HepG2 (cell line): Measurements from ENCODE around the gene PLSCR3. TPM values are rescaled to one million over a fixed set of nuclear protein-coding genes. Genes with fewer than 3 reads are reported as not detected.

Experiments used
- CHD4 ChIP-seq: fragments of 200-600 bp; sonication (generic); IDR thresholded peaks from 2 replicates; pipeline ENCODE4 v1.7.0; 2017; ENCODE audit warnings: mild to moderate bottlenecking, low read length, borderline replicate concordance
- ETV5 ChIP-seq: IDR thresholded peaks from 2 replicates; pipeline ENCODE4 v1.6.1; 2018; ENCODE audit warnings: missing biosample characterization, missing genetic modification reagents, inconsistent platforms, borderline replicate concordance
- IKZF1 ChIP-seq: fragments of 450-650 bp; IDR thresholded peaks from 2 replicates; pipeline ENCODE4 v1.7.1; 2016
- KDM1A ChIP-seq: IDR thresholded peaks from 2 replicates; pipeline ENCODE4 v1.6.1; 2016; ENCODE audit warnings: missing compliant biosample characterization
- KDM4B ChIP-seq: sonication (generic); formaldehyde crosslinking; IDR thresholded peaks from 2 replicates; pipeline ENCODE4 v1.4.0; 2020; ENCODE audit warnings: missing genetic modification reagents
- MBD4 ChIP-seq: IDR thresholded peaks from 2 replicates; pipeline ENCODE4 v1.6.1; 2012; ENCODE audit warnings: low read length, inconsistent platforms, borderline replicate concordance
- MED1 ChIP-seq: sonication (generic); formaldehyde crosslinking; IDR thresholded peaks from 2 replicates; pipeline ENCODE4 v1.4.0; 2020; ENCODE audit warnings: missing genetic modification reagents
- MIER3 ChIP-seq: IDR thresholded peaks from 2 replicates; pipeline ENCODE4 v1.6.1; 2016; ENCODE audit warnings: missing compliant biosample characterization, borderline replicate concordance
- MLLT10 ChIP-seq: sonication (generic); formaldehyde crosslinking; IDR thresholded peaks from 2 replicates; pipeline ENCODE4 v1.4.0; 2020; ENCODE audit warnings: missing genetic modification reagents
- MXI1 ChIP-seq: IDR thresholded peaks from 3 replicates; pipeline ENCODE4 v1.6.1; 2012; ENCODE audit warnings: low read depth, low read length, inconsistent platforms, borderline replicate concordance
- NFE2 ChIP-seq: sonication (generic); formaldehyde crosslinking; IDR thresholded peaks from 2 replicates; pipeline ENCODE4 v1.4.0; 2020; ENCODE audit warnings: missing genetic modification reagents
- RARG ChIP-seq: sonication (generic); formaldehyde crosslinking; IDR thresholded peaks from 2 replicates; pipeline ENCODE4 v1.4.0; 2020; ENCODE audit warnings: low read depth, mild to moderate bottlenecking, missing genetic modification reagents
- RBM22 ChIP-seq: fragments of 200-400 bp; formaldehyde crosslinking; optimal IDR thresholded peaks from 2 replicates; pipeline ENCODE3; 2017; ENCODE audit warnings: mild to moderate bottlenecking, low read length, moderate library complexity
- RBM39 ChIP-seq: fragments of 200-400 bp; formaldehyde crosslinking; IDR thresholded peaks from one replicate; pipeline ENCODE4 v1.6.1; 2018; ENCODE audit warnings: antibody characterized with exemption, mild to moderate bottlenecking, low read depth, low read length; ENCODE audit not compliant: poor library complexity, severe bottlenecking
- RXRB ChIP-seq: IDR thresholded peaks from 2 replicates; pipeline ENCODE4 v1.6.1; 2016; ENCODE audit warnings: borderline replicate concordance, missing genetic modification reagents, missing compliant biosample characterization
- TARDBP ChIP-seq: sonication (generic); formaldehyde crosslinking; IDR thresholded peaks from 2 replicates; pipeline ENCODE4 v1.8.0; 2022; ENCODE audit warnings: mild to moderate bottlenecking, missing genetic modification reagents
- THAP11 ChIP-seq: IDR thresholded peaks from 2 replicates; pipeline ENCODE4 v1.6.1; 2016; ENCODE audit warnings: missing biosample characterization, missing genetic modification reagents
- ZFP36 ChIP-seq: fragments of 150-350 bp; IDR thresholded peaks from 2 replicates; pipeline ENCODE4 v1.6.1; 2018; ENCODE audit warnings: borderline replicate concordance, low read length, low read depth; ENCODE audit not compliant: partially characterized antibody
- ZNF33B ChIP-seq: sonication (generic); formaldehyde crosslinking; IDR thresholded peaks from 2 replicates; pipeline ENCODE4 v1.5.1; 2020; ENCODE audit warnings: mild to moderate bottlenecking, missing genetic modification reagents
- ZNF543 ChIP-seq: sonication (generic); formaldehyde crosslinking; IDR thresholded peaks from 2 replicates; pipeline ENCODE4 v1.4.0; 2020; ENCODE audit warnings: mild to moderate bottlenecking, missing genetic modification reagents
- polyA plus RNA-seq, 8 experiments: library from polyadenylated mRNA; depleted of rRNA in 3 of 8; stranded (reverse) in 7 of 8; unstranded in 1 of 8; fragments of >200 nt; fragmentation: Illumina TruSeq in 4 of 8; extraction: Trizol in 4 of 8; gene quantifications; 2 replicates each; pipeline versions ENCODE4 v1.2.1 to v1.2.3, GENCODE V29; 2011 to 2016; ENCODE audit warnings: low read depth in 4 of 8, missing spikeins in 1 of 8, mixed read lengths in 1 of 8; ENCODE audit not compliant: insufficient read depth in 1 of 8
- total RNA-seq, 5 experiments: library from RNA; depleted of rRNA; stranded (reverse); fragments of >200 nt; fragmentation: Illumina TruSeq; extraction: Trizol; gene quantifications; 2 replicates each; pipeline ENCODE4 v1.2.3, GENCODE V29; 2016; ENCODE audit warnings: low read depth in 1 of 5
- TF ChIP-seq, protein P1 (sequence below): sonication (generic); formaldehyde crosslinking; IDR thresholded peaks from 2 replicates; pipeline ENCODE4 v1.4.0; 2020; ENCODE audit warnings: mild to moderate bottlenecking, missing genetic modification reagents
- TF ChIP-seq, protein P2 (sequence below): IDR thresholded peaks from 2 replicates; pipeline ENCODE4 v1.6.1; 2012; ENCODE audit warnings: inconsistent platforms
- TF ChIP-seq, protein P3 (sequence below): sonication (generic); formaldehyde crosslinking; conservative IDR thresholded peaks from 2 replicates; pipeline ENCODE4 v1.8.0; 2022; ENCODE audit warnings: low read depth, missing genetic modification reagents
- TF ChIP-seq, protein P4 (sequence below): sonication (generic); formaldehyde crosslinking; IDR thresholded peaks from 2 replicates; pipeline ENCODE4 v1.8.0; 2022; ENCODE audit warnings: missing genetic modification reagents, mild to moderate bottlenecking, inconsistent platforms, borderline replicate concordance

The PLSCR3 gene
- total and polyA plus RNA-seq, 2 of the 13 experiments (the other 11 are each of a cell fraction or from before 2014, with no cell fraction given): 5.6 to 6.2 TPM

DNA sequence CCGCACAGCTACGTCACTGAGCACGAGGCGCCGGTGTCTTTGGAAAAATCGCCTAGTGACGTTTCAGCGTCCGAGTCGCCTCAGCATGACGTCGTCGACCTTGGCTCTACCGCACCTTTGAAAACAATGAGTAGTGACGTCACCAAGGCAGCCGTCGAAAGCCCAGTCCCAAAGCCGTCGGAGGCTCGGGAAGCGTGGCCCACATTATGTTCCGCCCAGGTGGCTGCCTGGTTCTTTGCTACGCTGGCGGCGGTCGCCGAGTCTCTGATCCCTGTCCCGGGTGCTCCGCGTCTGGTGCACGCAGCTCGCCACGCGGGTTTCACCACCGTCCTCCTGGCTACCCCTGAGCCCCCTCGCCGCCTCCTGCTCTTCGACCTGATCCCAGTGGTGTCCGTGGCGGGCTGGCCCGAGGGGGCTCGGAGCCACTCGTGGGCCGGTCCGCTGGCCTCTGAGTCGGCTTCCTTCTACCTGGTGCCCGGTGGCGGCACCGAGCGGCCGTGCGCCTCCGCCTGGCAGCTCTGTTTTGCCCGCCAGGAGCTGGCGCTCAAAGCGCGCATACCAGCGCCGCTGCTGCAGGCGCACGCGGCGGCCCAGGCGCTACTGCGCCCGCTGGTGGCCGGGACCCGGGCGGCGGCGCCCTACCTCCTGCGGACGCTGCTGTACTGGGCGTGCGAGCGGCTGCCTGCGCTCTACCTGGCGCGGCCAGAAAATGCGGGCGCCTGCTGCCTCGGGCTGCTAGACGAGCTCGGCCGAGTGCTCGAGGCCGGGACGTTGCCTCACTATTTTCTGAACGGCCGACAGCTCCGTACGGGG is 42.4 kb upstream of the PLSCR3 start (continued):
- TF ChIP-seq, protein P1, sequence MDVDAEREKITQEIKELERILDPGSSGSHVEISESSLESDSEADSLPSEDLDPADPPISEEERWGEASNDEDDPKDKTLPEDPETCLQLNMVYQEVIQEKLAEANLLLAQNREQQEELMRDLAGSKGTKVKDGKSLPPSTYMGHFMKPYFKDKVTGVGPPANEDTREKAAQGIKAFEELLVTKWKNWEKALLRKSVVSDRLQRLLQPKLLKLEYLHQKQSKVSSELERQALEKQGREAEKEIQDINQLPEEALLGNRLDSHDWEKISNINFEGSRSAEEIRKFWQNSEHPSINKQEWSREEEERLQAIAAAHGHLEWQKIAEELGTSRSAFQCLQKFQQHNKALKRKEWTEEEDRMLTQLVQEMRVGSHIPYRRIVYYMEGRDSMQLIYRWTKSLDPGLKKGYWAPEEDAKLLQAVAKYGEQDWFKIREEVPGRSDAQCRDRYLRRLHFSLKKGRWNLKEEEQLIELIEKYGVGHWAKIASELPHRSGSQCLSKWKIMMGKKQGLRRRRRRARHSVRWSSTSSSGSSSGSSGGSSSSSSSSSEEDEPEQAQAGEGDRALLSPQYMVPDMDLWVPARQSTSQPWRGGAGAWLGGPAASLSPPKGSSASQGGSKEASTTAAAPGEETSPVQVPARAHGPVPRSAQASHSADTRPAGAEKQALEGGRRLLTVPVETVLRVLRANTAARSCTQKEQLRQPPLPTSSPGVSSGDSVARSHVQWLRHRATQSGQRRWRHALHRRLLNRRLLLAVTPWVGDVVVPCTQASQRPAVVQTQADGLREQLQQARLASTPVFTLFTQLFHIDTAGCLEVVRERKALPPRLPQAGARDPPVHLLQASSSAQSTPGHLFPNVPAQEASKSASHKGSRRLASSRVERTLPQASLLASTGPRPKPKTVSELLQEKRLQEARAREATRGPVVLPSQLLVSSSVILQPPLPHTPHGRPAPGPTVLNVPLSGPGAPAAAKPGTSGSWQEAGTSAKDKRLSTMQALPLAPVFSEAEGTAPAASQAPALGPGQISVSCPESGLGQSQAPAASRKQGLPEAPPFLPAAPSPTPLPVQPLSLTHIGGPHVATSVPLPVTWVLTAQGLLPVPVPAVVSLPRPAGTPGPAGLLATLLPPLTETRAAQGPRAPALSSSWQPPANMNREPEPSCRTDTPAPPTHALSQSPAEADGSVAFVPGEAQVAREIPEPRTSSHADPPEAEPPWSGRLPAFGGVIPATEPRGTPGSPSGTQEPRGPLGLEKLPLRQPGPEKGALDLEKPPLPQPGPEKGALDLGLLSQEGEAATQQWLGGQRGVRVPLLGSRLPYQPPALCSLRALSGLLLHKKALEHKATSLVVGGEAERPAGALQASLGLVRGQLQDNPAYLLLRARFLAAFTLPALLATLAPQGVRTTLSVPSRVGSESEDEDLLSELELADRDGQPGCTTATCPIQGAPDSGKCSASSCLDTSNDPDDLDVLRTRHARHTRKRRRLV (CRISPR knock-in tag): no peak
- TF ChIP-seq KDM4B (no peak), MBD4 (no peak), TARDBP (CRISPR knock-in tag) (no peak), KDM1A (CRISPR knock-in tag) (no peak), ZFP36 (no peak), MXI1 (peak; percentile 58; the same call in 1 of the 3 replicates), MIER3 (CRISPR knock-in tag) (no peak), RBM39 (no peak), MED1 (peak; percentile 33; the same call in 1 of the 2 replicates), CHD4 (no peak), ZNF33B (CRISPR knock-in tag) (no peak), RXRB (CRISPR knock-in tag) (no peak), RBM22 (no peak), RARG (CRISPR knock-in tag) (no peak), NFE2 (CRISPR knock-in tag) (no peak), ETV5 (CRISPR knock-in tag) (no peak), THAP11 (CRISPR knock-in tag) (peak; percentile 62), IKZF1 (no peak), ZNF543 (CRISPR knock-in tag) (no peak), MLLT10 (CRISPR knock-in tag) (no peak)
- TF ChIP-seq, protein P2, sequence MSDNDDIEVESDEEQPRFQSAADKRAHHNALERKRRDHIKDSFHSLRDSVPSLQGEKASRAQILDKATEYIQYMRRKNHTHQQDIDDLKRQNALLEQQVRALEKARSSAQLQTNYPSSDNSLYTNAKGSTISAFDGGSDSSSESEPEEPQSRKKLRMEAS: peak; percentile 74
- TF ChIP-seq, protein P3, sequence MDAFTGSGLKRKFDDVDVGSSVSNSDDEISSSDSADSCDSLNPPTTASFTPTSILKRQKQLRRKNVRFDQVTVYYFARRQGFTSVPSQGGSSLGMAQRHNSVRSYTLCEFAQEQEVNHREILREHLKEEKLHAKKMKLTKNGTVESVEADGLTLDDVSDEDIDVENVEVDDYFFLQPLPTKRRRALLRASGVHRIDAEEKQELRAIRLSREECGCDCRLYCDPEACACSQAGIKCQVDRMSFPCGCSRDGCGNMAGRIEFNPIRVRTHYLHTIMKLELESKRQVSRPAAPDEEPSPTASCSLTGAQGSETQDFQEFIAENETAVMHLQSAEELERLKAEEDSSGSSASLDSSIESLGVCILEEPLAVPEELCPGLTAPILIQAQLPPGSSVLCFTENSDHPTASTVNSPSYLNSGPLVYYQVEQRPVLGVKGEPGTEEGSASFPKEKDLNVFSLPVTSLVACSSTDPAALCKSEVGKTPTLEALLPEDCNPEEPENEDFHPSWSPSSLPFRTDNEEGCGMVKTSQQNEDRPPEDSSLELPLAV: no peak
- TF ChIP-seq, protein P4, sequence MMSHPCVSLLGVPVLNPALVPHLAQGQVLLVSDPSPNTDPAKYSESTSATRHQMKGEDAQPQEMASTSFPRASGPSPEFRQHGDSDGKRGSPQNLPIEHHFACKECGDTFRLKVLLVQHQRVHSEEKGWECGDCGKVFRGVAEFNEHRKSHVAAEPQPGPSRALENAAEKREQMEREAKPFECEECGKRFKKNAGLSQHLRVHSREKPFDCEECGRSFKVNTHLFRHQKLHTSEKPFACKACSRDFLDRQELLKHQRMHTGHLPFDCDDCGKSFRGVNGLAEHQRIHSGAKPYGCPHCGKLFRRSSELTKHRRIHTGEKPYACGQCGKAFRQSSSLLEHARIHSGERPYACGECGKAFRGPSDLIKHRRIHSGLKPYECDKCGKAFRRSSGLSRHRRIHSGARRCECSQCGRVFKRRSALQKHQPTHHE: no peak
